Chondrocyte (in vitro differentiated cells): Measurements from ENCODE around the gene SKOR1. TPM values are rescaled to one million over a fixed set of nuclear protein-coding genes. Genes with fewer than 3 reads are reported as not detected.

Source experiments
- DNase-seq: peaks from one replicate; pipeline ENCODE4 v3.0.0; 2021; ENCODE audit warnings: mixed read lengths, low spot score
- H3K27ac Mint-ChIP-seq: one replicate; pipeline ENCODE4 v1.8.0; 2021; ENCODE audit warnings: mild to moderate bottlenecking, moderate library complexity, mixed read lengths; ENCODE audit not compliant: unreplicated experiment
- H3K27me3 Mint-ChIP-seq: 2 replicates; pipeline ENCODE4 v1.8.0; 2021; ENCODE audit warnings: low read depth, mixed read lengths
- H3K36me3 Mint-ChIP-seq: 2 replicates; pipeline ENCODE4 v1.8.0; 2021; ENCODE audit warnings: low read depth, mixed read lengths
- H3K4me1 Mint-ChIP-seq: 2 replicates; pipeline ENCODE4 v1.8.0; 2021; ENCODE audit warnings: low read depth, mild to moderate bottlenecking, mixed read lengths
- H3K4me3 Mint-ChIP-seq: one replicate; pipeline ENCODE4 v1.8.0; 2021; ENCODE audit warnings: mild to moderate bottlenecking, moderate library complexity, mixed read lengths; ENCODE audit not compliant: unreplicated experiment
- H3K9me3 Mint-ChIP-seq: 2 replicates; pipeline ENCODE4 v1.8.0; 2021; ENCODE audit warnings: low read depth, mixed read lengths
- CTCF ChIP-seq: fragments of 200-600 bp; sonication (generic); IDR thresholded peaks from 2 replicates; pipeline ENCODE4 v1.5.0; 2021; ENCODE audit warnings: antibody characterized with exemption, mild to moderate bottlenecking, moderate library complexity
- total RNA-seq: library from RNA; stranded (reverse); gene quantifications from 3 replicates; pipeline ENCODE4 v1.2.1, GENCODE V29; 2021

The SKOR1 gene
- total RNA-seq, 1 donor from 2014 or later = 0.22 TPM

GRCh38 chr15:67788986-67789385 lies 36.3 kb upstream of the SKOR1 start:
- Mint-ChIP-seq H3K4me3 (no peak overlapping the region), H3K27me3 (no peaks in the 10 kb centered on the region), H3K27ac (no peak overlapping the region), H3K36me3 (peaks cover 3% of the 10 kb centered on the region), H3K4me1 (peaks cover 6% of the 10 kb centered on the region), H3K9me3 (no peaks in the 10 kb centered on the region)
- TF ChIP-seq CTCF = no peak
- DNase-seq = no peak

GRCh38 chr15:67790610-67791319 lies 34.5 kb upstream of the SKOR1 start:
- no peaks in the 10 kb centered on the region for H3K27me3 Mint-ChIP-seq
- H3K27ac Mint-ChIP-seq = no peak overlapping the region
- no peak overlapping the region for H3K4me3 Mint-ChIP-seq
- no peak for TF ChIP-seq CTCF
- no peak for DNase-seq
- H3K9me3 Mint-ChIP-seq = peaks cover 14% of the 10 kb centered on the region
- H3K4me1 Mint-ChIP-seq = peaks cover 6% of the 10 kb centered on the region
- peaks cover 11% of the 10 kb centered on the region for H3K36me3 Mint-ChIP-seq

GRCh38 chr15:67792250-67792942 lies 32.9 kb upstream of the SKOR1 start:
- no peaks in the 10 kb centered on the region for H3K27me3 Mint-ChIP-seq
- H3K4me1 Mint-ChIP-seq = peaks cover 15% of the 10 kb centered on the region
- H3K27ac Mint-ChIP-seq = no peak overlapping the region
- H3K36me3 Mint-ChIP-seq = peaks cover 13% of the 10 kb centered on the region
- no peak for TF ChIP-seq CTCF
- no peak for DNase-seq
- H3K9me3 Mint-ChIP-seq = peaks cover 19% of the 10 kb centered on the region
- no peak overlapping the region for H3K4me3 Mint-ChIP-seq

GRCh38 chr15:67794832-67795574 lies 30.3 kb upstream of the SKOR1 start:
- no peaks in the 10 kb centered on the region for H3K27me3 Mint-ChIP-seq

More at GRCh38 chr15:67794832-67795574, 30.3 kb upstream of the SKOR1 start:
- peaks cover 19% of the 10 kb centered on the region for H3K9me3 Mint-ChIP-seq
- peaks cover 15% of the 10 kb centered on the region for H3K4me1 Mint-ChIP-seq
- no peak for DNase-seq
- H3K36me3 Mint-ChIP-seq = peaks cover 13% of the 10 kb centered on the region
- no peak overlapping the region for H3K4me3 Mint-ChIP-seq
- no peak for TF ChIP-seq CTCF
- H3K27ac Mint-ChIP-seq = no peak overlapping the region
